ENCODE measurements around the gene NUDT14. TPM values are rescaled to one million over a fixed set of nuclear protein-coding genes. Genes with fewer than 3 reads are reported as not detected.
A peak's percentile ranks its signal among the peaks of the same experiment; 100 is the strongest.

Gene NUDT14
- total and polyA plus RNA-seq, 2 of the 8 experiments (the other 6 are each of a cell fraction or from before 2014, with no cell fraction given), result 25.5 to 33.3 TPM

DNA sequence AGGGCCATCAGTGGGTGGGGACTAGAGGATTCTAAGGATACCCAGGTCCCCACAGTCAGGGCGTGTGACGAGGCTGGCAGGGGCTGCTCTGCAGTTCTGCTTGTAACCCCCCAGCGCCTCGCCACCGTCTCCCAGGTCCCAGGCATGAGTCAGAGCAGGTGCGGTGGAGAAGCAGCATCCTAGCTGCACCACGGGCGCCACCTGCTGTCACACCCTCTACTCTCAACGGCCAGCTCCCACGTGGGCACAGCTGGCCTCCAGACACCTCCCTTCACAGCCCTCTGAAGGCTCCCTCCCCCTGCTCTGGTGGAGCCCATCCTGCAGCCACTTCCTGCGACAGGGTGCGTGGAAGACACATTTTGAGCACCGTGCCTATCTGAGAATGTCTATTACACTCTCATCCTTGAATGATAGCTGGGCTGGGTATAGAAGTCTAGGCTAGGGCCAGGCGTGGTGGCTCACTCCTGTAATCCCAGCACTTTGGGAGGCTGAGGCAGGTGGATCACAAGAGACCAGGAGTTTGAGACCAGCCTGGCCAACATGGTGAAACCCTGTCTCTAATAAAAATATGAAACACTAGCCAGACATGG lies 6.9 kb upstream of the NUDT14 start:
- no peak overlapping the region for H3K23ac ChIP-seq (ENCODE audit: insufficient read length)
- H3K27me3 ChIP-seq (replicated peaks in 1 of 4; ENCODE audit: control insufficient read depth in 3 of 4, extremely low read depth in 1 of 4, insufficient read depth in 3 of 4, low read length in 3 of 4), result peaks cover 0 to 2% (median 0%) of the 10 kb centered on the region in 4 experiments; a peak in 2 of 7 replicates
- H2BK20ac ChIP-seq (ENCODE audit: low read length), result no peak overlapping the region
- FAIRE-seq, result no peak
- H3K4me3 ChIP-seq (ENCODE audit: extremely low read depth in 1 of 4, insufficient read depth in 2 of 4, low read depth in 3 of 4, low read length in 4 of 4), result no peak overlapping the region
- H2BK12ac ChIP-seq (ENCODE audit: low read depth, low read length), result no peak overlapping the region
- ChIA-PET CTCF (ENCODE audit: partially characterized antibody) (interaction anchor here (0.8 to 4.0 kb wide), 8 partner anchors 12 to 163 kb away, joined by 3 to 23 read pairs (median 4); no protein-coding TSS in a partner anchor), POLR2A (ENCODE audit: partially characterized antibody) (no interaction called here)
- no peak for DNase-seq (ENCODE audit: low read depth in 1 of 2, low spot score in 2 of 2)
- H2AFZ ChIP-seq (ENCODE audit: low read length), result no peak overlapping the region
- TF ChIP-seq MAX (IDR thresholded peaks at IDR 0.05) (peak; percentile 76), TAF7 (optimal IDR thresholded peaks at IDR 0.05; ENCODE audit: borderline replicate concordance, low read depth, low read length) (no peak), TCF12 (IDR thresholded peaks at IDR 0.05; ENCODE audit: low read depth, low read length) (no peak), RAD21 (IDR thresholded peaks at IDR 0.05 in 1 of 2, conservative IDR thresholded peaks at IDR 0.05 in 1 of 2; ENCODE audit: low read depth in 2 of 2, low read length in 2 of 2) (peak; percentile 51 to 65)
- TF ChIP-seq, protein P1, sequence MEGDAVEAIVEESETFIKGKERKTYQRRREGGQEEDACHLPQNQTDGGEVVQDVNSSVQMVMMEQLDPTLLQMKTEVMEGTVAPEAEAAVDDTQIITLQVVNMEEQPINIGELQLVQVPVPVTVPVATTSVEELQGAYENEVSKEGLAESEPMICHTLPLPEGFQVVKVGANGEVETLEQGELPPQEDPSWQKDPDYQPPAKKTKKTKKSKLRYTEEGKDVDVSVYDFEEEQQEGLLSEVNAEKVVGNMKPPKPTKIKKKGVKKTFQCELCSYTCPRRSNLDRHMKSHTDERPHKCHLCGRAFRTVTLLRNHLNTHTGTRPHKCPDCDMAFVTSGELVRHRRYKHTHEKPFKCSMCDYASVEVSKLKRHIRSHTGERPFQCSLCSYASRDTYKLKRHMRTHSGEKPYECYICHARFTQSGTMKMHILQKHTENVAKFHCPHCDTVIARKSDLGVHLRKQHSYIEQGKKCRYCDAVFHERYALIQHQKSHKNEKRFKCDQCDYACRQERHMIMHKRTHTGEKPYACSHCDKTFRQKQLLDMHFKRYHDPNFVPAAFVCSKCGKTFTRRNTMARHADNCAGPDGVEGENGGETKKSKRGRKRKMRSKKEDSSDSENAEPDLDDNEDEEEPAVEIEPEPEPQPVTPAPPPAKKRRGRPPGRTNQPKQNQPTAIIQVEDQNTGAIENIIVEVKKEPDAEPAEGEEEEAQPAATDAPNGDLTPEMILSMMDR (IDR thresholded peaks at IDR 0.05; ENCODE audit: control extremely low read depth in 1 of 3, insufficient read depth in 1 of 3, low read depth in 1 of 3, low read length in 3 of 3), result peak in 2 of 3 experiments; percentile 37 to 41; a peak in 3 of 4 replicates
- H3K27ac ChIP-seq (ENCODE audit: low read depth, low read length), result no peak overlapping the region
- peaks cover 0 to 13% (median 0%) of the 10 kb centered on the region in 4 experiments; a peak in 1 of 7 replicates for H3K4me1 ChIP-seq (replicated peaks in 1 of 4; ENCODE audit: control insufficient read depth in 3 of 4, insufficient read depth in 4 of 4, low read length in 3 of 4)
- peaks cover 5% of the 10 kb centered on the region; the same call in 1 of the 2 replicates for H3K23me2 ChIP-seq (ENCODE audit: low read depth, low read length)
- peaks cover 0 to 7% of the 10 kb centered on the region in 2 experiments; a peak in 2 of 4 replicates for H3K9me3 ChIP-seq (ENCODE audit: insufficient read depth in 2 of 2, low read depth in 1 of 2, low read length in 1 of 2)
- no peak overlapping the region for H4K91ac ChIP-seq (replicated peaks; ENCODE audit: insufficient read length, low read length)
- no peak overlapping the region for H2BK15ac ChIP-seq (ENCODE audit: low read length)
- no peak overlapping the region for H3K9ac ChIP-seq (replicated peaks in 1 of 4; ENCODE audit: extremely low read depth in 1 of 4, low read depth in 3 of 4, low read length in 3 of 4)
- H3K56ac ChIP-seq (replicated peaks; ENCODE audit: insufficient read length, low read depth, low read length), result no peak overlapping the region
- H3K14ac ChIP-seq (ENCODE audit: insufficient read length), result no peak overlapping the region
- no peak overlapping the region for H3K4ac ChIP-seq (replicated peaks; ENCODE audit: insufficient read length, low read depth, low read length)
- no peaks in the 10 kb centered on the region for H3K79me1 ChIP-seq (ENCODE audit: low read depth, low read length)
- H4K5ac ChIP-seq (ENCODE audit: insufficient read length, low read depth, low read length), result no peak overlapping the region
- H2BK120ac ChIP-seq (replicated peaks; ENCODE audit: low read depth, low read length), result no peak overlapping the region
- H2AK5ac ChIP-seq (ENCODE audit: low read depth, low read length), result no peak overlapping the region
- H4K20me1 ChIP-seq (replicated peaks in 1 of 2; ENCODE audit: control insufficient read depth in 1 of 2, insufficient read depth in 2 of 2, low read length in 2 of 2), result no peaks in the 10 kb centered on the region
- 0 out of 2 replicates have a peak overlapping the region, but pooled peaks have one; percentile 35 for H4K8ac ChIP-seq (ENCODE audit: extremely low read depth, insufficient read depth, low read length)
- 71% methylated on average over 14 of the region's 14 CpGs; no CpG with 5 or more reads in 1 of the 2 experiments for WGBS, 2 experiments (ENCODE audit: extremely low coverage in 1 of 2, insufficient coverage in 1 of 2, insufficient read length in 1 of 2, insufficient replicate concordance in 2 of 2, low coverage in 1 of 2, low lambda C conversion rate in 2 of 2, missing lambda C conversion rate in 1 of 2)
- no peaks in the 10 kb centered on the region for H3K36me3 ChIP-seq (ENCODE audit: control insufficient read depth in 2 of 4, insufficient read depth in 4 of 4, low read length in 3 of 4)
- no peak overlapping the region for H3K4me2 ChIP-seq (ENCODE audit: insufficient read depth in 1 of 2, low read depth in 2 of 2, low read length in 2 of 2)
- no peaks in the 10 kb centered on the region for H3K79me2 ChIP-seq (ENCODE audit: control insufficient read depth in 1 of 2, insufficient read depth in 2 of 2, low read length in 2 of 2)
- no peak overlapping the region for H2BK5ac ChIP-seq (ENCODE audit: low read depth, low read length)
- H3K18ac ChIP-seq (ENCODE audit: extremely low read depth, low read length), result no peak overlapping the region
